ENCODE measurements around the gene ULBP2. TPM values are rescaled to one million over a fixed set of nuclear protein-coding genes. Genes with fewer than 3 reads are reported as not detected.
"Not testable (repeated sequence)": the region's sequence is repeated elsewhere in the genome, so short reads cannot be mapped to it uniquely, and the experiment has no call there.

The ULBP2 gene
- polyA plus RNA-seq, 2 of the 4 experiments (the other 2 are of a cell fraction) = 2.7 to 4.5 TPM

DNA sequence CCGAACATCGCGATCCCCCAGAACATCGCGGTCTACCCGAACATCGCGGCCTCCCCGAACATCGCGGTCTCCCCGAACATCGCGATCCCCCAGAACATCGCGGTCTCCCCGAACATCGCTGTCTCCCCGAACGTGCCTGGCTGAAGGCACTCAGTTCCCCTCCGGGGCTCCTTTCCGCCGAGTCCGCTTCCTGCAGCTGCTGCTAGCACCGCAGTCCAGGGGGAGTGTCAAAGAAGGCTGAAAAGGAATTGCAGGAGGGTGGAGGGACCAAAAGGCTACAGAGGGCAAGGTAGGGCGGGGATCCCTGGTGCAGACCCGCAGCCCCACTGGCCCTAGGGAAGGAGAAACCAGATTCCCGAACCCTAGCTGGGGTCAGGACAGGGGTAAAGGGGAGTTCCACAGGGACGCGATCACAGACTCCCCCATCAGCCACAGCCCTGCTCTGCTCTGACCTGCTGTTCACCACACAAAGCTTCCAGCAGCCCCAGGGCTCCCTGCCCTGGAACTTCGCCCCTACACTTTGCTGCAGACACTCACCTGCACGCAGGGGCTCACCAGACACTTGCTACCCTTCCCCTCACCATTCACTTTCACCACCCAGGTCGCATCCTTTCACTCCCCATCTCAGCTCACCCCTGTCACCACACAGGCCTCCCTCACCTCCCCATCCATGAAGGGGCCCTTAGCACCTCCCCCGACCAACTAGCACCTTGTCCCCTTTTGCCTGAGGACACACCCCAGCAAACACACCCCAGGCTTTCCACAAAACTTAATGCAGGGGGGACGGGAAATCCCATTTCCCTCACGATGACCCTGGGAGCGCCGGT, 23.6 kb downstream of the ULBP2 start:
- Histone ChIP-seq H3K4me2 (no peak overlapping the region), H3K27ac (no peak overlapping the region), H3K4me3 (no peak overlapping the region), H3K9me3 (no peaks in the 10 kb centered on the region), H3K4me1 (peaks cover 8% of the 10 kb centered on the region)
- no peak for DNase-seq (ENCODE audit: low read depth in 1 of 2, low spot score in 1 of 2)
- WGBS (ENCODE audit: missing lambda C conversion rate) = 93% methylated on average over 35 of the region's 38 CpGs
- CTCF ChIA-PET = interaction anchor here (0.5 to 0.6 kb wide), 2 partner anchors 287 to 292 kb away, joined by 3 read pairs; no protein-coding TSS in a partner anchor
- no peak for FAIRE-seq
- no peak for ATAC-seq
- TF ChIP-seq, protein P1, sequence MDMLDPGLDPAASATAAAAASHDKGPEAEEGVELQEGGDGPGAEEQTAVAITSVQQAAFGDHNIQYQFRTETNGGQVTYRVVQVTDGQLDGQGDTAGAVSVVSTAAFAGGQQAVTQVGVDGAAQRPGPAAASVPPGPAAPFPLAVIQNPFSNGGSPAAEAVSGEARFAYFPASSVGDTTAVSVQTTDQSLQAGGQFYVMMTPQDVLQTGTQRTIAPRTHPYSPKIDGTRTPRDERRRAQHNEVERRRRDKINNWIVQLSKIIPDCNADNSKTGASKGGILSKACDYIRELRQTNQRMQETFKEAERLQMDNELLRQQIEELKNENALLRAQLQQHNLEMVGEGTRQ (IDR thresholded peaks at IDR 0.05) = no peak
- no peak for TF ChIP-seq PHF8 (IDR thresholded peaks at IDR 0.05; ENCODE audit: borderline replicate concordance, low read depth)
- TF ChIP-seq MAZ (IDR thresholded peaks at IDR 0.05; ENCODE audit: borderline replicate concordance, low read depth, low read length) = no peak
- TF ChIP-seq, protein P2, sequence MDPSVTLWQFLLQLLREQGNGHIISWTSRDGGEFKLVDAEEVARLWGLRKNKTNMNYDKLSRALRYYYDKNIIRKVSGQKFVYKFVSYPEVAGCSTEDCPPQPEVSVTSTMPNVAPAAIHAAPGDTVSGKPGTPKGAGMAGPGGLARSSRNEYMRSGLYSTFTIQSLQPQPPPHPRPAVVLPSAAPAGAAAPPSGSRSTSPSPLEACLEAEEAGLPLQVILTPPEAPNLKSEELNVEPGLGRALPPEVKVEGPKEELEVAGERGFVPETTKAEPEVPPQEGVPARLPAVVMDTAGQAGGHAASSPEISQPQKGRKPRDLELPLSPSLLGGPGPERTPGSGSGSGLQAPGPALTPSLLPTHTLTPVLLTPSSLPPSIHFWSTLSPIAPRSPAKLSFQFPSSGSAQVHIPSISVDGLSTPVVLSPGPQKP (IDR thresholded peaks at IDR 0.05; ENCODE audit: low read depth, low read length) = no peak
- TF ChIP-seq TFCP2L1 (CRISPR knock-in tag; IDR thresholded peaks at IDR 0.05) = no peak
- no peak for TF ChIP-seq ESRRA (IDR thresholded peaks at IDR 0.05; ENCODE audit: borderline replicate concordance, low read length)
- TF ChIP-seq POLR2AphosphoS2 (conservative IDR thresholded peaks at IDR 0.05; ENCODE audit: low read length) = no peak
- TF ChIP-seq POLR2A (IDR thresholded peaks at IDR 0.05; ENCODE audit: low read length) = no peak
- POLR2A ChIA-PET = no interaction called here

DNA sequence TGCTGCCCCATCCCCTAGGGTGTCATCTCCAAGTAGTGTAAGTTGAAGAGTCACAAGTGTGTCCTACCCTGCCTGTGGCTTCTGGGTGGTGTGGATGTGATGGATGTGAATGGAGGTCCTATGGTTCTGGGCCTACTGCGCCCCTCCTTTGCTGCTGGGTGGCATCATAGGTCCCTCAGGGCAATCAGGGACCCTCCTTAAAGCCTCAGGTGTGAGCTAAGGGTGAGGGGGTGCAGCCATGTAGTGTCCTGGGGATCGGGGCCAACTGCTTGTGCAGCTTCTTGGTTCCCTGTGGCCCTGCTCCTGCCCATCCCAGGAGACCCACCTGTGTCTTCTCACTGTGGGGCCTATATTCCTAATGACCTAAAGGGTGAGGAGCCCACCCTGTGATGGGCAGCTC, 24.5 kb downstream of the ULBP2 start:
- H3K9me3 ChIP-seq; POLR2A ChIA-PET; H3K4me3 ChIP-seq; H3K4me1 ChIP-seq; DNase-seq (ENCODE audit: low read depth in 1 of 2, low spot score in 1 of 2); FAIRE-seq; CTCF ChIA-PET; ATAC-seq; H3K27ac ChIP-seq; H3K4me2 ChIP-seq: not testable (repeated sequence)
- WGBS (ENCODE audit: missing lambda C conversion rate) = 67% methylated on average over 1 of the region's 2 CpGs

GRCh38 chr6:149967591-149967990, 25.8 kb downstream of the ULBP2 start:
- H3K4me3 ChIP-seq = no peak overlapping the region
- TF ChIP-seq, protein P2 (IDR thresholded peaks at IDR 0.05; ENCODE audit: low read depth, low read length) = no peak
- TF ChIP-seq NR3C1 (IDR thresholded peaks at IDR 0.05) (no peak), CBX2 (IDR thresholded peaks at IDR 0.05; ENCODE audit: borderline replicate concordance, low read depth) (no peak), CHD4 (IDR thresholded peaks at IDR 0.05; ENCODE audit: borderline replicate concordance) (no peak), RNF2 (IDR thresholded peaks at IDR 0.05; ENCODE audit: borderline replicate concordance, low read depth) (no peak), KDM1A (IDR thresholded peaks at IDR 0.05; ENCODE audit: low read depth) (no peak), TFCP2L1 (CRISPR knock-in tag; IDR thresholded peaks at IDR 0.05) (no peak), MAFK (IDR thresholded peaks at IDR 0.05; ENCODE audit: partially characterized antibody) (no peak), PHF8 (IDR thresholded peaks at IDR 0.05; ENCODE audit: borderline replicate concordance, low read depth) (no peak), BCL3 (IDR thresholded peaks at IDR 0.05) (no peak), BHLHE40 (IDR thresholded peaks at IDR 0.05; ENCODE audit: low read depth, low read length) (no peak), HDAC2 (IDR thresholded peaks at IDR 0.05) (no peak)
- TF ChIP-seq, protein P3, sequence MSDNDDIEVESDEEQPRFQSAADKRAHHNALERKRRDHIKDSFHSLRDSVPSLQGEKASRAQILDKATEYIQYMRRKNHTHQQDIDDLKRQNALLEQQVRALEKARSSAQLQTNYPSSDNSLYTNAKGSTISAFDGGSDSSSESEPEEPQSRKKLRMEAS (IDR thresholded peaks at IDR 0.05) = no peak
- DNase-seq (ENCODE audit: low read depth in 1 of 2, low spot score in 1 of 2) = no peak
- POLR2A ChIA-PET = no interaction called here
- ATAC-seq = no peak
- no peak overlapping the region for H3K4me2 ChIP-seq
- FAIRE-seq = no peak
- 82% methylated on average over 3 of the region's 4 CpGs for WGBS (ENCODE audit: missing lambda C conversion rate)
- CTCF ChIA-PET = no interaction called here
- H3K4me1 ChIP-seq = peaks cover 8% of the 10 kb centered on the region
- H3K9me3 ChIP-seq = no peaks in the 10 kb centered on the region
- no peak overlapping the region for H3K27ac ChIP-seq

- FAIRE-seq; H3K27ac ChIP-seq; H3K4me1 ChIP-seq; H3K4me2 ChIP-seq; POLR2A ChIA-PET; H3K4me3 ChIP-seq; ATAC-seq; H3K9me3 ChIP-seq; CTCF ChIA-PET; DNase-seq (ENCODE audit: low read depth in 1 of 2, low spot score in 1 of 2): not testable (repeated sequence)
- 42% methylated on average over 2 of the region's 2 CpGs for WGBS (ENCODE audit: missing lambda C conversion rate)
Measured at GRCh38 chr6:149967999-149968398, 26.2 kb downstream of the ULBP2 start.

DNA sequence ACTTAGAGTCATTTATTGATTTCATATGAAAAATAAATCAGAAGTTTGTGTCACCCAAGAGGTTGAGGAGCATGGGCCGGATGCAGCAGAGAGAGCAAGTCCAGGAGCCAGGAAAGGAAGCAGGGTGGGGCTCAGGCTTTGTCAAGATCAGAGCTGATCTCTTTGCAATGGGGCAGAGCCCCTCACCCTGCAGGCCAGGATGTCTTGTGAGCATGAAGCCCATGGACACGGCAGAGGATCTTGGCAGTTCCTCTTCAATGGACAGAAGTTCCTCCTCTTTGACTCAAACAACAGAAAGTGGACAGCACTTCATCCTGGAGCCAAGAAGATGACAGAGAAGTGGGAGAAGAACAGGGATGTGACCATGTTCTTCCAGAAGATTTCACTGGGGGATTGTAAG, 27.1 kb downstream of the ULBP2 start:
- not testable (repeated sequence) for FAIRE-seq, ATAC-seq

More for the DNA sequence above, 27.1 kb downstream of the ULBP2 start:
- H3K9me3 ChIP-seq; H3K4me2 ChIP-seq; H3K4me1 ChIP-seq; POLR2A ChIA-PET; H3K27ac ChIP-seq; DNase-seq (ENCODE audit: low read depth in 1 of 2, low spot score in 1 of 2); H3K4me3 ChIP-seq: not testable (repeated sequence)
- WGBS (ENCODE audit: missing lambda C conversion rate) = 69% methylated on average over 2 of the region's 2 CpGs
- CTCF ChIA-PET = interaction anchor here (2.1 kb wide), 1 partner anchor 48 kb away, joined by 6 read pairs; no protein-coding TSS in a partner anchor
